Measurements from ENCODE around the gene SMYD3. TPM values are rescaled to one million over a fixed set of nuclear protein-coding genes. Genes with fewer than 3 reads are reported as not detected.

The SMYD3 gene
- total RNA-seq, 1 donor from 2014 or later = 31.9 TPM

DNA sequence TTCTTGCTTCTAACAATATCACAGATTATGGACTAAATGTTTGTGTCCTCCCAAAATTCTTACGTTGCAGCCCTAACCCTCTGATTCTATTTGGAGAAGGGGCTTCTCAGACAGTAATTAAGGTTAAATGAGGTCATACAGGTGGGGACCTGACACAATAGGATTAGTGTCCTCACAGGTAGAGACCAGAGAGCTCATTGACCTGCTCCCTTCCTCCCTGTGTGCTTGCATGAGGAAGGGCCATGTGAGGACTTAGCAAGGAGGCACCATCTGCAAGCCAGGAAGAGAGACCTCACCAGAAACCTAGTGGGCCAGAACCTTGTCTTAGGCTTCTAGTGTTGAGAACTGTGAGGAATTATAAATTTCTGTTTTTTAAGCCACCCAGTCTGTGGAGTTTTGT, 322.6 kb downstream of the SMYD3 start:
- peak overlapping the region; percentile 43 for H3K27ac Mint-ChIP-seq
- TF ChIP-seq, protein P1, sequence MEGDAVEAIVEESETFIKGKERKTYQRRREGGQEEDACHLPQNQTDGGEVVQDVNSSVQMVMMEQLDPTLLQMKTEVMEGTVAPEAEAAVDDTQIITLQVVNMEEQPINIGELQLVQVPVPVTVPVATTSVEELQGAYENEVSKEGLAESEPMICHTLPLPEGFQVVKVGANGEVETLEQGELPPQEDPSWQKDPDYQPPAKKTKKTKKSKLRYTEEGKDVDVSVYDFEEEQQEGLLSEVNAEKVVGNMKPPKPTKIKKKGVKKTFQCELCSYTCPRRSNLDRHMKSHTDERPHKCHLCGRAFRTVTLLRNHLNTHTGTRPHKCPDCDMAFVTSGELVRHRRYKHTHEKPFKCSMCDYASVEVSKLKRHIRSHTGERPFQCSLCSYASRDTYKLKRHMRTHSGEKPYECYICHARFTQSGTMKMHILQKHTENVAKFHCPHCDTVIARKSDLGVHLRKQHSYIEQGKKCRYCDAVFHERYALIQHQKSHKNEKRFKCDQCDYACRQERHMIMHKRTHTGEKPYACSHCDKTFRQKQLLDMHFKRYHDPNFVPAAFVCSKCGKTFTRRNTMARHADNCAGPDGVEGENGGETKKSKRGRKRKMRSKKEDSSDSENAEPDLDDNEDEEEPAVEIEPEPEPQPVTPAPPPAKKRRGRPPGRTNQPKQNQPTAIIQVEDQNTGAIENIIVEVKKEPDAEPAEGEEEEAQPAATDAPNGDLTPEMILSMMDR (IDR thresholded peaks at IDR 0.05; ENCODE audit: unreplicated experiment) = no peak
- no peaks in the 10 kb centered on the region for H3K36me3 Mint-ChIP-seq (ENCODE audit: insufficient read depth)

DNA sequence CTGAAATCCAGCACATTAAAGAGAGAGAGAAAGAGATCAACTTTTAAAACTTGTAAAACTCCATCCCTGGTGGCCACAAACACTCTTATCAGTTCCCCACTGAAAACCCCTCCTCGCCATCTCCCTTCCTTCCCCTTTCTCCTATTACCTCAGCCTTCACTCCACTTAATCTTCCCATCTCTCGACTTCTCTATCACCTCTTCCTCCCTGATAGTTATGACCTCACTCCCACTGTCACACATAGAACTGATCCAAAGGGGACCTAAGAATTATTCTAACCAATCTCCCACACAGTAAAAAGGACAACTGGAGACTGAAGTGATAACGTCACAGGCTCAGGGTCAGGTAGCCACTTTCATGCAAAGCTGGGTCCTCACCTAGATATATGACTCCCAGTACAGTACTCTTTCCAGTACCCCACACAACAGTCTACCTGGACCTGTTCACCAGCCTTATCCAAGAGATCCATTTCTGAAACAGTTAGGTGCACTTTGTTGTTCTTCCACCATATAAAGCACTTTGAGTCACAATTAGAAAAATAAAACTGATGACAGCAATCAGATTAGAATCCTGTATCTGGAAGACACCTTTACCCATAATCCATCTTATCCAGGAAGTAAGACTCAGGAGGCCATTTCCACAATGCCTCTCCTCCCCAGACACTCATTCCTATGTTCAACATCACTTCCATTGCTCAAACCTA, 324.8 kb downstream of the SMYD3 start:
- Mint-ChIP-seq H3K4me3 (ENCODE audit: low read depth) (no peak overlapping the region), H3K27me3 (no peaks in the 10 kb centered on the region), H3K4me1 (ENCODE audit: low read depth) (peaks cover 8% of the 10 kb centered on the region), H3K27ac (no peak overlapping the region), H3K36me3 (ENCODE audit: insufficient read depth) (no peaks in the 10 kb centered on the region), H3K9me3 (ENCODE audit: low read depth) (no peaks in the 10 kb centered on the region)
- TF ChIP-seq, protein P1 (IDR thresholded peaks at IDR 0.05; ENCODE audit: unreplicated experiment) = no peak
- no peak for DNase-seq (ENCODE audit: low spot score, unreplicated experiment)

More for the DNA sequence above, 322.6 kb downstream of the SMYD3 start:
- no peaks in the 10 kb centered on the region for H3K9me3 Mint-ChIP-seq (ENCODE audit: low read depth)
- H3K4me3 Mint-ChIP-seq (ENCODE audit: low read depth) = no peak overlapping the region
- peaks cover 6% of the 10 kb centered on the region for H3K4me1 Mint-ChIP-seq (ENCODE audit: low read depth)
- H3K27me3 Mint-ChIP-seq = no peaks in the 10 kb centered on the region
- DNase-seq (ENCODE audit: low spot score, unreplicated experiment) = no peak

DNA sequence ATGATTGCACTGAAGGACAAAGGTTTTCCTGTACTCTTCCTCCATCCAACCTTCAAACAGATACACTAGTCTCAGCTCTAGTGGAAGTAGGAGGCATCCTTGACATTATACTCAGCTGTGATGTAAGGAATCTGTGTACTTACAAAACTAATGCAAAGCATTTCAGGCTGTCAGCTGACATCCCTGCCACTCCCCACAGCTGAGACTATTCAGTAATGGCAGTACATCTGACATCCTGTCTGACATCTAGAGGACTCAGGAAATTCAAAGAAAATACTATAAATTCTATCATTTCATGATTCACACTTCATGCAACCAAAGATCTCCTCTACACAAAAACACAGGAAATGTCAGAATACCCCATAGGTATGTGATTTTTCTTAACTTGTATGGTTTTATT, 325.8 kb downstream of the SMYD3 start:
- H3K27me3 Mint-ChIP-seq = no peaks in the 10 kb centered on the region
- TF ChIP-seq, protein P1 (IDR thresholded peaks at IDR 0.05; ENCODE audit: unreplicated experiment) = no peak

DNA sequence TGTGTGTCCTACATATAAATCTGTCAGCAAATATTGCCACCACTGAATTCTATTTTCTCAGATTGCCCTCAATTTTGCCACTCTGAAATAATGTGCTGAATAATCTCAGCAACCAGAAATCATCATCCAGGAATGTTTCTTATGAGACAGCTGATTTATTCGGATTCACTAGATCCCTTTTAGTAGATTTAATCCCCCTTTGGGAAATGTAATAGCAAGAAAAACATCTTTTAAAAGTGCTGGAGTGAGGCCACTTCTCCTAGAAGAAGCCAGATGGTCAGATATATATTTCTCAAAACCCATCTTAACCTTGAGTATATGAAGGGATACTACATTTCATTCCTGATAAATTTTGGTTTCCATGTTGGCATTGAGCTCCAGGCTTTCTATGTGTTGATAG, 327.7 kb downstream of the SMYD3 start:
- DNase-seq (ENCODE audit: low spot score, unreplicated experiment) = no peak
- H3K36me3 Mint-ChIP-seq (ENCODE audit: insufficient read depth) = no peaks in the 10 kb centered on the region
- H3K27me3 Mint-ChIP-seq = no peaks in the 10 kb centered on the region
- TF ChIP-seq, protein P1 (IDR thresholded peaks at IDR 0.05; ENCODE audit: unreplicated experiment) = no peak
- no peak overlapping the region for H3K4me3 Mint-ChIP-seq (ENCODE audit: low read depth)
- H3K27ac Mint-ChIP-seq = no peak overlapping the region
- H3K9me3 Mint-ChIP-seq (ENCODE audit: low read depth) = no peaks in the 10 kb centered on the region
- peaks cover 13% of the 10 kb centered on the region for H3K4me1 Mint-ChIP-seq (ENCODE audit: low read depth)

More for the DNA sequence above, 325.8 kb downstream of the SMYD3 start:
- Mint-ChIP-seq H3K4me1 (ENCODE audit: low read depth) (peaks cover 10% of the 10 kb centered on the region), H3K4me3 (ENCODE audit: low read depth) (no peak overlapping the region), H3K36me3 (ENCODE audit: insufficient read depth) (no peaks in the 10 kb centered on the region), H3K27ac (no peak overlapping the region), H3K9me3 (ENCODE audit: low read depth) (no peaks in the 10 kb centered on the region)
- DNase-seq (ENCODE audit: low spot score, unreplicated experiment) = no peak

DNA sequence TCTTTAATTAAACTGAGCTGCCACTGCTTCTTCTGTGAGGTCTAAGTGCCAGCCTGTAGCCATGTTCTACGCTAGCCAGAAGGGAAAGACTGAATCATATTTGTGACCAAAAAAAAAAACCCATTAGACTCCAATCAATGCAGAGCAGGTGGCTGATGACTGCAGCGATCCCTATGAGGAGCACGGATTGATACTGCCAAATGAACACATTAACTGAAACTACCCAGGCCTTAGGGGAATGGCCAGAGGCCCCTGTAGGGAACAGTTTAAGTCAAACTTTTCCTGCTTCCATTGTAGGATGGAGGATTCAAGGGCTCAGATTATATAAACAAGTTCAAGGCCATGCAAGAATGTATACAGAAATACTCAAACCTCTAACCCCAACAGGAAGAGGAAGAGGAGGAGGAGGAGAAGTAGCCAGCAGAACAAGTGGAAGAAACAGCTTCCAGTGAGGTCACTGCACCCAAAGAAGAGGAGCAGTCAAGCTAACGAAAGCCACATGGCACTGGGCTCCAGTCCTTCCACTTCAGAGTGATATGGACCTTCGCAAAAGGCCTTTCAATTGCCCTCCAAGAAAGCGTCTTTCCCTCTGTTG, 328.3 kb downstream of the SMYD3 start:
- Mint-ChIP-seq H3K9me3 (ENCODE audit: low read depth) (no peaks in the 10 kb centered on the region), H3K36me3 (ENCODE audit: insufficient read depth) (no peaks in the 10 kb centered on the region), H3K4me3 (ENCODE audit: low read depth) (no peak overlapping the region), H3K4me1 (ENCODE audit: low read depth) (peaks cover 13% of the 10 kb centered on the region), H3K27ac (no peak overlapping the region), H3K27me3 (no peaks in the 10 kb centered on the region)
- DNase-seq (ENCODE audit: low spot score, unreplicated experiment) = no peak
- TF ChIP-seq, protein P1 (IDR thresholded peaks at IDR 0.05; ENCODE audit: unreplicated experiment) = no peak

Data from progenitor cell of endocrine pancreas (in vitro differentiated cells).